HG03025 (cell line): Measurements from ENCODE around the gene KRTCAP2.

ENCODE experiments used
- ATAC-seq: cut with Tn5 transposase; IDR thresholded peaks from one replicate; pipeline ENCODE4 v1.9.1; 2021; ENCODE audit warnings: mild to moderate bottlenecking, moderate library complexity; ENCODE audit not compliant: unreplicated experiment, low FRiP score

Gene KRTCAP2

GRCh38 chr1:155137154-155137949, 35.8 kb downstream of the KRTCAP2 start:
- no peak for ATAC-seq

GRCh38 chr1:155136748-155137147, 36.4 kb downstream of the KRTCAP2 start:
- ATAC-seq = no peak

DNA sequence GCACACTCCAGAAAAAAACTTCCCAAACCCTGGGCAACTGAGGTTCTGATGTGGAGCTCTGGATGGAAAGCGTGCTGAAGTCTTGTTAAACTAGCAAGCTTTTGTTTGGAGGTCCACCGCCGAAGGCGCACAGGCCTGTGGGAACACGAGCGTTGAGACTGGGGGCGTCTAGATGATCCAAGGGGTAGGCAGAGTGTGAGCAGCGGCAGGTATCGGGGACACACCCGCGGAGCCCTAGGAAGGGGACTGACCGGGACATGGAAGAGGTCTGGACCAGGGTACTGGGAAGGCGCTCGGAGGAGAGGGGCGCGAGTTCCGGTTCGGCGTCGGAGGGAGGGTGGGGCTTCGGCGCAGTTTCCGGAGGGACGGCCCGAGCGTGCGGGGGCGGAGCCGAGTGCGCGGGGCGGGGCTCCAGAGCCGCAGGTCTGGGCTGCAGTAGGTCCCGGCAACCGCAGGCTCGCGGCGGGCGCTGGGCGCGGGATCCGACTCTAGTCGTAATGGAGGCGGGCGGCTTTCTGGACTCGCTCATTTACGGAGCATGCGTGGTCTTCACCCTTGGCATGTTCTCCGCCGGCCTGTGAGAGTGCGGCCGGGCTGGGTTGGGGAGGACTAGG, 37.6 kb downstream of the KRTCAP2 start, which contains the start of gene SLC50A1:
TSS of gene SLC50A1 (plus strand) at position 438 of the 614 bp plus-strand sequence. CDS start at position 498, 60 bp downstream.
- peak; percentile 59 for ATAC-seq

DNA sequence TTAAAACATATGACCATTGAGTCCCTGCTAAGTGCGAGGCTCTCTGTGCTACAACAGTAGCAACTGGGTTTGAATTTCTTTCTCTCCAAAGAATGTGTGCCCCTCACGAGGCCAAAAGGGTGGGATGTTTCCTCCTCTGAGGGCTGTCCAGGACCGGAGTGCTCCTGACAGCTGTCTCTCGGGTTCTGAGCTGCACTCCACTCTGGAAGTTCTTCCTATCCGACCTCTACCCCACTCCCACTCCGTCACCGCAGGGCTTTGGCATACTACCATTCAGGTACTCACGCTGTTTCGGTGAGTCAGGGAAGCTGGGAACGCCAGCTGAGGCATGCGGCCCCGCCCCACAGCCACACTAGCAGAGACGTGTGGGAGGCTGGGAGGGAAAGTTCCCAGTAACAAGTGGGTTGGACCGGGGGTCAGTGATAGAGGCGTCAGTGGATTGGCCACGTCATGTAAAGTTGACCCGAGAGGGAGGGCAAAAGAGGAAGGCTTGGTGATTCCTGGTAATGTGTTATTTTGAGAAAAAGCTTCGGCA, 38.2 kb downstream of the KRTCAP2 start:
- ATAC-seq = no peak

- ATAC-seq = no peak
Measured at GRCh38 chr1:155134322-155134721, 38.8 kb downstream of the KRTCAP2 start.

- no peak for ATAC-seq
Measured at GRCh38 chr1:155133799-155134281, 39.3 kb downstream of the KRTCAP2 start.

DNA sequence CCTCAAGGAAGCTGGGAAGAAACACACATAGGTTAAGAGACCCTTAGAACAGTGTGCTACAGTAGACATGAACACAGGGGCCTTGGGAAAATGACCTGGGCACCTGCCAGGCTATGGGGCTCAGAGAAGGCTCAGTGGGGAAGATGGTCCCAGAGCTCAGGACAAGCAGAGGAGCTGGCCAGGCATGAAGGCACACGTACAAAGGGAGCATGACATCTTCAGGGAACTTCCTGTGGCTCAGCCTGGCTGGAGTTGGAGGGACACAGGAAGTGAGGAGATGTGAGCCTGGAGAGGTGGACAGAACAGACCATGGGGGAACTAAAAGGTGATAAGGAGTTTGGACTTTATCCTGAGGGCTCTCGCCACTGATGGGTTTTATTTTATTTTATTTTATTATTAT, 41.2 kb downstream of the KRTCAP2 start:
- ATAC-seq = no peak

DNA sequence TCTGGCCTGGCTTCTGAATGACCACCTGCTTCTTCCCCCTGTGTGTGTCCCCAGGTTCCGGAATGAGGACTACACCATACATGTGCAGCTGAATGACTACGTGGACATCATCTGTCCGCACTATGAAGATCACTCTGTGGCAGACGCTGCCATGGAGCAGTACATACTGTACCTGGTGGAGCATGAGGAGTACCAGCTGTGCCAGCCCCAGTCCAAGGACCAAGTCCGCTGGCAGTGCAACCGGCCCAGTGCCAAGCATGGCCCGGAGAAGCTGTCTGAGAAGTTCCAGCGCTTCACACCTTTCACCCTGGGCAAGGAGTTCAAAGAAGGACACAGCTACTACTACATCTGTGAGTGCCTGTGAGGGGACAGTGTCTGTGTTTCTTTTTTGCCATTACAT, 41.8 kb downstream of the KRTCAP2 start:
- ATAC-seq = no peak

GRCh38 chr1:155130272-155131006, 42.7 kb downstream of the KRTCAP2 start:
- ATAC-seq = no peak

GRCh38 chr1:155128755-155129473, 44.2 kb downstream of the KRTCAP2 start:
- no peak for ATAC-seq

DNA sequence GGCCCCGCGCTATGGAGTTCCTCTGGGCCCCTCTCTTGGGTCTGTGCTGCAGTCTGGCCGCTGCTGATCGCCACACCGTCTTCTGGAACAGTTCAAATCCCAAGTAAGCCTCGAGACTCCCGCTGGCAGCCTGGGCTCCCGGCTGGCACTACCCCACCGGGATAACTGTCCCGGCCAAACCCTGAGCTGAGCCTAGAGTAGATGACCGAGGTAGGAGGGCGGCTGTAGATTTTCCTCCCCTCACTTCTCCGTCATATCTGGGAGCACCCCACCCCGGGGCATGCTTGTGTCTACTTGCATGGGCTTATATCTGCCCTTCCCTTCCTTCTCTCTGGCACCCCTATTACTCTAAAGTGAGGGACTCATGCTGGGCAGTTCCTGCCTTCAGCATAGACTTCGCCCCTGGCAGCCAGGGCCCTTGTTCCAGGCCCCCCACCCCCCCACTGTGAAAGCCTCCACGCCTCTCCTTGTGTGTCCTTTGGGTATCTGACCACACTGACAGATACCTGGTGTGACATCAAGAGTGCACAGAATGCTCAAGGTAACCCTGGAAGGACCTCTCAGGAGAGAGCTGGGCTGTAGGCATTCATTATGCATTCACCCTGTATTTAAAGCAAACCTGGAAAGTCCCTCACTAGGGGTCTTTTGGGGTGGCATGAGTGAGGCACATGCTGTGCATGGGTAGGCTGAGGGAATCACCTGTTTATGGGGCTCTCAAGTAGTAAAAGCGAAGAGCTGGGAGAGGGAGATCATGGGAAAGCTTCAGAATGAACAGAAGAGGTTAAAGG, 44.9 kb downstream of the KRTCAP2 start:
- ATAC-seq = no peak

- ATAC-seq = no peak
Measured at GRCh38 chr1:155127105-155127966, 45.8 kb downstream of the KRTCAP2 start, which contains the start of gene EFNA1. TSS of gene EFNA1 (plus strand) at chr1:155127876. CDS start at chr1:155127978, 102 bp downstream.

GRCh38 chr1:155126556-155127104, 46.5 kb downstream of the KRTCAP2 start:
- ATAC-seq = no peak

DNA sequence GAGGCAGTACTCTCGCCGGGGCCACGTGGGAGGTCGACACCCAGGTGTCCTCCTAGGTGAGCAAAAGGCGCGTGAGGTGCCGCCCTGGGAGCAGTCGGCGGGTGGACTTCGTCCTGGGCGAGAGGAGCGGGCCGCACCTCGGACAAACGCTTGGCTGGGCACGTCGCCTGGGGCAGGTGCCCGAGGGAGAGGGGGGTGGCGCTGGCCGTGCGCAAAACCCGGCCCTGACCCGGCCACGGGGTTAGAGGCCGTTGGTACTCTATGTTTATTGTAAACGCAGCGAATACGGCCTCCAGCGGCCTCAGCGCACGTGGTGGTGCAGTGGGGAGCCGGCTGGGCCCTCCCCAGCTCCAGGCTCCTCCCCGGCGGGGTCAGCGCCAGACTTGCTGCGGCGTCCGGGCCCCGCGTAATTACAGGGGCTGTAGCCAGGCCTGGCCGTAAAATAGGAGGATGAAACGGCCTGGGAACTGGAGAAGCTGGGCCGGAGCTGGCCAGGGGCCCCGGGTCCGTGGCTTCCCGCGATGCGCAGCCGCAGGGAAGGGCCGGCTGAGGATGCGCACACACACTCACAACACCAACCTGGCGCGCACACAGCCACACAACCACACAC, 47.1 kb downstream of the KRTCAP2 start:
- ATAC-seq = no peak

- no peak for ATAC-seq
Measured at GRCh38 chr1:155125511-155125945, 47.6 kb downstream of the KRTCAP2 start.

DNA sequence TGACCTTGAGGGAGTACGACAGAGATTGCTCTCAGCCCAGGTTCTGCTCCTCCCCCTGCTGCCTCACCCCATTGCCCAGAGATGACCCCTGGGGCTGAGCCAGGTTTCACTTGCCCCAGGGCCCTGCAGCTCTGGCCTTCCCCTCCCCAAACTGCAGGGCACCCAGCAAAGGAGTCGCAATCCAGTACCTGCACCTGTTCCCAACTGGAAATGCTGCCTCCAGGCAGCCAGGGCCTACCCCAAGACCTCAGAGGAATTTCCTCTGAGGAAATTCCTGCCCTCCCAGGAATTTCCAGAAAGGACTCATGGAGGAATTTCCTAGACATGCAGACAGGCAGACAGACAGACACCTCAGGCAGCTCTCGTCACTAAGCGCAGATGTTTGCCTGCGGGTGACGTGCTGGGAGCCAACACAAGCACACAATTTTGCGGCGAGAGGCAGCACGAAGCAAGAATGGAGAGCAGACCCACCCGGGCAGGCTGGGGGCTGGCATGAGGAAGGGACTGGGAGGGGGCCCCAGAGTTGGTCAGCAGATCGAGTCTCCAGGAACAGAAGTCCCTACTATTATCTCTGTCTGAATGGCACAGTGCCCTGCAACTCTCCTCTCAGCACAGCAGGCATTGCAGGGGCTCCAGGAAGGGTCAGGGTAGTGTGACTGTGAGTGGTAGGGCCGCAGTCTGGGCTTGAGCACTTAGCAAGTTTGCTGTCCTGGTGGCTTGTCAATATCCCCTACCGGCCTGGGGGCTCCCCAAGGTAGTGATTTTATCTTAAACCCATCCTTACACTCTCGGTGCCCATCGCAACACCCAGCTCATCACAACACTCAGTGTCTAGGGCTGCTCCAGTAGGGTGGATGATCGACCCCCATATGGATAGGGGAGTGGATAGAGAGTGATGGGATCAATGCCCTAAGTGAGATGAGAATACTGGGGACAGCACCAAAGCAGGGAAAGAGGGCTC, 48.3 kb downstream of the KRTCAP2 start:
- ATAC-seq = no peak

- ATAC-seq = no peak
Measured at GRCh38 chr1:155123801-155124200, 49.3 kb downstream of the KRTCAP2 start.
